Measurements from ENCODE around the gene TLE2. TPM values are rescaled to one million over a fixed set of nuclear protein-coding genes. Genes with fewer than 3 reads are reported as not detected.
A peak's percentile ranks its signal among the peaks of the same experiment; 100 is the strongest.

TLE2 gene
- total RNA-seq, 1 experiment from 2014 or later, result 3.1 TPM

- TF ChIP-seq, protein P1, sequence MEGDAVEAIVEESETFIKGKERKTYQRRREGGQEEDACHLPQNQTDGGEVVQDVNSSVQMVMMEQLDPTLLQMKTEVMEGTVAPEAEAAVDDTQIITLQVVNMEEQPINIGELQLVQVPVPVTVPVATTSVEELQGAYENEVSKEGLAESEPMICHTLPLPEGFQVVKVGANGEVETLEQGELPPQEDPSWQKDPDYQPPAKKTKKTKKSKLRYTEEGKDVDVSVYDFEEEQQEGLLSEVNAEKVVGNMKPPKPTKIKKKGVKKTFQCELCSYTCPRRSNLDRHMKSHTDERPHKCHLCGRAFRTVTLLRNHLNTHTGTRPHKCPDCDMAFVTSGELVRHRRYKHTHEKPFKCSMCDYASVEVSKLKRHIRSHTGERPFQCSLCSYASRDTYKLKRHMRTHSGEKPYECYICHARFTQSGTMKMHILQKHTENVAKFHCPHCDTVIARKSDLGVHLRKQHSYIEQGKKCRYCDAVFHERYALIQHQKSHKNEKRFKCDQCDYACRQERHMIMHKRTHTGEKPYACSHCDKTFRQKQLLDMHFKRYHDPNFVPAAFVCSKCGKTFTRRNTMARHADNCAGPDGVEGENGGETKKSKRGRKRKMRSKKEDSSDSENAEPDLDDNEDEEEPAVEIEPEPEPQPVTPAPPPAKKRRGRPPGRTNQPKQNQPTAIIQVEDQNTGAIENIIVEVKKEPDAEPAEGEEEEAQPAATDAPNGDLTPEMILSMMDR (conservative IDR thresholded peaks at IDR 0.05), result peak; percentile 18; the same call in 2 of the 3 replicates
These were observed 45.0 kb upstream of the TLE2 start for GRCh38 chr19:3073931-3074595.

More at GRCh38 chr19:3073931-3074595, 45.0 kb upstream of the TLE2 start:
- no peak overlapping the region for H3K23ac ChIP-seq (ENCODE audit: insufficient read length, low read depth, low read length)
- Mint-ChIP-seq H3K27ac (no peak overlapping the region), H3K36me3 (ENCODE audit: insufficient read depth in 1 of 3, low read depth in 3 of 3) (no peaks in the 10 kb centered on the region), H3K4me1 (peaks cover 4 to 8% of the 10 kb centered on the region in 2 experiments; a peak in 3 of 4 replicates), H3K27me3 (ENCODE audit: low read depth) (peaks cover 23% of the 10 kb centered on the region), H3K4me3 (no peak overlapping the region), H3K9me3 (peaks cover 0 to 4% of the 10 kb centered on the region in 2 experiments; a peak in 2 of 5 replicates)
- H3K27ac ChIP-seq (ENCODE audit: insufficient read length, low read depth, low read length), result no peak overlapping the region
- no peak overlapping the region for H3K9ac ChIP-seq (ENCODE audit: extremely low read depth, insufficient read length, low read length)
- H3K9me3 ChIP-seq (ENCODE audit: control insufficient read depth, low read depth, low read length), result no peaks in the 10 kb centered on the region
- no peaks in the 10 kb centered on the region for H4K20me1 ChIP-seq (ENCODE audit: control insufficient read depth, insufficient read depth, insufficient read length)
- no peaks in the 10 kb centered on the region for H3K23me2 ChIP-seq (ENCODE audit: insufficient read length, low read depth, low read length, poor library complexity, severe bottlenecking)
- H4K91ac ChIP-seq (ENCODE audit: insufficient read length, low read depth, low read length), result no peak overlapping the region
- no peak overlapping the region for H4K8ac ChIP-seq (replicated peaks; ENCODE audit: insufficient read length, low read depth, low read length)
- H2AK5ac ChIP-seq (ENCODE audit: insufficient read length, low read length), result no peak overlapping the region
- H3K4me2 ChIP-seq (ENCODE audit: insufficient read depth, insufficient read length, low read length), result no peak overlapping the region
- no peak overlapping the region for H2BK120ac ChIP-seq (ENCODE audit: low read depth, low read length, poor library complexity, severe bottlenecking)
- no peak overlapping the region for H3T11ph ChIP-seq (ENCODE audit: low read length)
- no peak overlapping the region for H3K56ac ChIP-seq (ENCODE audit: insufficient read length, low read depth, low read length)
- H3K79me1 ChIP-seq (ENCODE audit: insufficient read depth, low read depth, low read length, poor library complexity, severe bottlenecking), result no peaks in the 10 kb centered on the region
- H2BK12ac ChIP-seq (ENCODE audit: insufficient read length, low read depth, low read length), result no peak overlapping the region
- no peak overlapping the region for H3K18ac ChIP-seq (ENCODE audit: insufficient read length, low read depth, low read length)
- H4K5ac ChIP-seq (ENCODE audit: insufficient read length, low read depth, low read length), result no peak overlapping the region
- H3K4ac ChIP-seq (ENCODE audit: low read depth, low read length), result no peak overlapping the region
- no peak overlapping the region for H2AFZ ChIP-seq (ENCODE audit: low read length)
- no peak overlapping the region for H3K14ac ChIP-seq (ENCODE audit: insufficient read depth, low read length)
- no peak overlapping the region for H2BK15ac ChIP-seq (ENCODE audit: low read depth, low read length)
- H3K4me1 ChIP-seq (ENCODE audit: insufficient read depth, low read length), result no peaks in the 10 kb centered on the region
- H3K79me2 ChIP-seq (ENCODE audit: insufficient read depth, low read length), result no peaks in the 10 kb centered on the region
- no peak overlapping the region for H2BK5ac ChIP-seq (ENCODE audit: insufficient read length, low read length)
- H2BK20ac ChIP-seq (ENCODE audit: low read depth, low read length, poor library complexity, severe bottlenecking), result no peak overlapping the region
- H3K27me3 ChIP-seq (ENCODE audit: insufficient read depth, low read length), result no peaks in the 10 kb centered on the region
- no peak for DNase-seq
- WGBS (ENCODE audit: extremely low coverage, insufficient read length, low lambda C conversion rate), result no CpG with 5 or more reads among the region's 8 CpGs

Measured in H9 (cell line).